GM19043 (cell line): Measurements from ENCODE around the gene HUS1B.
A peak's percentile ranks its signal among the peaks of the same experiment; 100 is the strongest.
"Not testable (repeated sequence)": the region's sequence is repeated elsewhere in the genome, so short reads cannot be mapped to it uniquely, and the experiment has no call there.

Source experiments
- ATAC-seq: cut with Tn5 transposase; IDR thresholded peaks from one replicate; pipeline ENCODE4 v1.9.1; 2021; ENCODE audit warnings: low read depth; ENCODE audit not compliant: unreplicated experiment

Gene HUS1B

DNA sequence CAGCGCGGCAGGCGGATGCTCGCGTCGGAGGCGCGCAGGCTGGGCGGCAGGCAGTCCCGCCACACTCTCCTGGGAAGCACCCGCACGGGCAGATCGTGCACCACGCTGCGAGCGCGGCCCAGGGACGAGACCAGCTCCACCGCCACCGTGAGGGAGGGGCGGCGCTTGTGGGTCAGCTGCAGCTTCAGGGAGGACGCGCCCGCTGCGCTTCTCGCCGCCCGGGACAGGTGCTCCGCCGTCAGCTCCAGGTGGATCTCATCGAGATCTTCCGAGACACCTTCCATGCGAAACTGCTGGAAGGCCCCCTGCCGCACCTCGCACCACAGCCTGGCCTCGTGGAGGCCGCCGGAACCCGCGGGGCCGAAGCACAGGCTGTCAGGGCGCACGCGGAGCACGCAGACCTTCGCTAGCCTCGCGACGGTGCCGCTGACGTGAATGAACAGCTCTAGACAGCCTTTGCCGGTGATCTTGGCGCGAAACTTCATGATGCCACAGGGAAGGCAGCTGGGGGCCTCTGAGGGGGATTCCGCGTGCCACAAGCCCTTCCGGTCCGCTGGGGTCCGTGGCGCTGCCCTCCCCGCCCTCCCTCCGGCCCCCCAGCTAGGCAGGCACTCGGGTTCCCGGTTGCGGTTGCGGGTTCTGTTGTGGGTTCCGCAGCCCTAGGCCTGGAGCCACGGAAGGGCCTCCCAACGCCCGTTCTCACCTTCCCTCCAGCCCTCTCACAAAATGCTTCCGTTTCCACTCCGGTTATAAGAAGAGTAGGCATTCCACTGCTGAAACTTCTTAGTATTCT lies at the start of gene HUS1B:
TSS of gene HUS1B (minus strand) at position 641 of the 793 bp plus-strand sequence. CDS start at position 485, 156 bp downstream.
- ATAC-seq: no peak

GRCh38 chr6:706146-706545 lies 49.2 kb upstream of the HUS1B start:
- ATAC-seq: no peak

- no peak for ATAC-seq
Observed at GRCh38 chr6:705047-705446, 48.1 kb upstream of the HUS1B start.

DNA sequence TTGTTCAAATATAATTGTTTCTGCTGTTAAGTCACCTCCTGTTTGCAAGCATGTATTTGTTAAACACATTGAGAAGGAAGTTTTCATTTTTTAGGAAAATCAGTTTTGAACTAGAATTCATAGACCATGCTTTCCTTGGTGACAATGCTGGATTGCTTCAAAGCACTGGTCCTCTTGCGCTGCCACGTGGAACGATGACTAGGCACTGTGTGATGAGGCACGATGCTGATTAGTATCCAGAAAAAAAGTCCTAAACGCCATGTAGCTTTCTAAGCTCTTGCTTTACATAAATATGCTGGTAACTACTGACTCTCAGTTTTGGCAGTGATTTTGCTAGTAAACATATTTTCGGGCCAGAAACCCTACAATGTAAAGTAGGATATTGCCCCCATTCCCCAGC lies 47.1 kb upstream of the HUS1B start:
- ATAC-seq: no peak

DNA sequence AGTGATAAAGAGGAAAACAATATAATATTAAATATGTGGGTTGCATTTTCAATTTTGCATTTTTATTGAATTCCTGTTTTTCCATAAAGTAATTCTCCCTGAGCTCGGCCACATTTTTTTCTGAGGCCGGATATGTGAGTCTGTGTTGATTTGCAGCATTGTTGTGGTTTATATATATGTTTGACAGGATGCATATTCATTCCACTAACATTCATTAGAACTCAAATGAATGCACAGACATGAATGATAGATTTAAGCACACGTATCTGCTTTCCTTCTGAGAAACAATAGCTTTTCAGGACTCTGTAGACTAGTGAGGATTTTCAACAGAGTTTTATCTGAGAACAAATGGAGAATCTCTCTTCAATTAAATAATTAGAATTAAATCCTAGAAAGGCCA lies 46.7 kb upstream of the HUS1B start:
- no peak for ATAC-seq

GRCh38 chr6:701700-702479 lies 45.0 kb upstream of the HUS1B start:
- ATAC-seq: no peak

DNA sequence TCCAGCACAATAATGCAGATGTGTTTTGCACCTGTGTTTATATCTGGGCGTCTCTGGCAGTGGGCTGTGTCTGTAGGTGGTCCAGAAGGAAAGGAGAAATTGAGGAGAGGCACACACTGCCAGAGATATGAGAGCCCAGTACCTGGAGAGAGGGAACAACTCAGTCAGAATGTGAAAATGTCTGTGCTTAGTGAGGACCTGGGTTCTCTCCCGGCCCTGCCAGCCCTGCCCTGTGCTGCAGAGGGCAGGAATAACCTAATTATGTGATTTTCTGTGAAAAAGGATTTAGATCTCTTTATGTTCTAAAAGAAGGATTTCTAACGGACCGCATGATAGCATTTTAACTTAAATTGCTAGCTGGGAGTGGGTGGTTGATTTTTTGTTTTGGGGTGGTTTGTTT lies 44.3 kb upstream of the HUS1B start:
- no peak for ATAC-seq

GRCh38 chr6:700490-700889 lies 43.6 kb upstream of the HUS1B start:
- no peak for ATAC-seq

- no peak for ATAC-seq
Observed at GRCh38 chr6:699319-699718, 42.4 kb upstream of the HUS1B start.

GRCh38 chr6:694431-695126 lies 37.7 kb upstream of the HUS1B start:
- not testable (repeated sequence) for ATAC-seq

DNA sequence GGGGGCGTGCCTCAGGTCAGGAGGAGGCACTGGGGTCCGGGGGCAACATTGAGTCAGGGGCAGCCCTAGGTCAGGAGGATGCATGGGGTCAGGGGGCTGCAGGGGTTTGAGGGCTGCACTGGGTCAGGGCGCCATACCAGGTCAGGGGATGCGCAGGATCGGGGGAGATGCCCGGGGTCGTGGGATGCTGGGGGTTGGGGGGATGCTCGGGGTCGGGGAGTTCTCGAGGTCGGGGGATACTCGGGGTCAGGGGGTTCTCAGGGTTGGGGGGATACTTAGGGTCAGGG lies 36.8 kb upstream of the HUS1B start:
- ATAC-seq: no peak

GRCh38 chr6:692858-693722 lies 36.2 kb upstream of the HUS1B start, which contains the start of gene EXOC2:
Gene EXOC2, minus strand, starts transcription at chr6:693139. Its CDS starts 55,321 bp downstream, at chr6:637818.
- peak; percentile 86 for ATAC-seq

DNA sequence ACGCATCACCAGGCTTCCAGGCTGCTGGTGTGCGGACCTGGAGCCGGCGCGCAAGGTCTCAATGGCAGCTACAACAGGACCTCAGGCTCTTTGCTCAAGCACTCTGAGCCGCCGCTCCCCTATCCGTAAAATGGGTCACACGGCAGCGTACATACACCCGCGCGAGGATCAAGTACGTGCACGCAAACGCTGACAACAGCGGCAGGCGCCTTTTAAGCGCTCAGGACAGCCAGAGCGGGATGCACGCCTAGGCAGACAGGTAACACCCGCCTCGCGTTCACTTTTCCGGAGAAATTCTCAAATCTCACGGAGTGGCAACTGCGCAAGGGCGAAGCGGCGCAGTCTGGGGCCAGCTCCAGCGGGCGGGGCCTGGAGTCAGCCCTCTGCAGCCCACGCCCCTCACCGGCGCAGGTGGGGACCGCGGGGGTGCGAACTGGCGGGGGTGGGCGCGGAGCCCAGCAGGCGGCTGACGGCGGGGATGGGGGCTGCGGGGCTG lies 35.5 kb upstream of the HUS1B start:
- ATAC-seq: peak; percentile 77

DNA sequence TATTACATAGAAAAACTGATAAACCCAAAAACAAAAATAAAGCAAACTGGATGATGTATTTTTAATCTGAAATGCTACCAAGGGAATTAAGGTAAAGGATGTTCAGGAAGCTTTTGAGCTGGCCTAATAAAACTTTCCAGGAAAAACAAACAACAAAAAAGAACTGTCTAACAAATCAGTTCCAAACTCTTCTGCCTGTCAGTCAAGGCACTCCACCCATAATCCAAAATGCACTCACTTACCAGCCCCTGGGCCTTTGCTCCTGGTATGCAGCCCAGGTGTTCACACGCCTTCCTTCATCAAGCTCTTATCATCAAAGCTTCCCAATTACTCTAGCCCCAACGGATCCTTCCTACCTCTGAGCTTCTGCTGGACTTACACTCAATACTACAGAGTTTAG lies 32.3 kb upstream of the HUS1B start:
- ATAC-seq: no peak

GRCh38 chr6:686497-686896 lies 29.6 kb upstream of the HUS1B start:
- no peak for ATAC-seq

- ATAC-seq: peak; percentile 87
Observed at GRCh38 chr6:684831-685636, 28.1 kb upstream of the HUS1B start.

GRCh38 chr6:683742-684440 lies 27.0 kb upstream of the HUS1B start:
- no peak for ATAC-seq

- no peak for ATAC-seq
Observed at GRCh38 chr6:680666-681340, 23.9 kb upstream of the HUS1B start.
